ENCODE results near the gene ZNF385A.

The ZNF385A gene

GRCh38 chr12:54423816-54424150, 39.2 kb upstream of the ZNF385A start:
- no peak overlapping the region for H3K4me3 ChIP-seq (ENCODE audit: low read length)
- H3K4me1 ChIP-seq (ENCODE audit: insufficient read depth, low read length), result peaks cover 24% of the 10 kb centered on the region
- H3K9me3 ChIP-seq (ENCODE audit: insufficient read depth, low read depth, low read length), result no peaks in the 10 kb centered on the region
- no peaks in the 10 kb centered on the region for H3K36me3 ChIP-seq (ENCODE audit: insufficient read depth, low read length)
- H3K27me3 ChIP-seq (ENCODE audit: insufficient read depth, low read length), result peaks cover 28% of the 10 kb centered on the region
- H3K27ac ChIP-seq (ENCODE audit: low read depth, low read length), result no peak overlapping the region
- WGBS, result 86% methylated on average over 5 of the region's 5 CpGs
- H3K9ac ChIP-seq (ENCODE audit: low read depth, low read length), result no peak overlapping the region

- H3K4me3 ChIP-seq (ENCODE audit: low read length), result no peak overlapping the region
- peaks cover 24% of the 10 kb centered on the region for H3K4me1 ChIP-seq (ENCODE audit: insufficient read depth, low read length)
- H3K36me3 ChIP-seq (ENCODE audit: insufficient read depth, low read length), result no peaks in the 10 kb centered on the region
- no peak overlapping the region for H3K9ac ChIP-seq (ENCODE audit: low read depth, low read length)
- 83% methylated on average over 2 of the region's 2 CpGs for WGBS
- H3K9me3 ChIP-seq (ENCODE audit: insufficient read depth, low read depth, low read length), result no peaks in the 10 kb centered on the region
- H3K27me3 ChIP-seq (ENCODE audit: insufficient read depth, low read length), result peaks cover 33% of the 10 kb centered on the region
- H3K27ac ChIP-seq (ENCODE audit: low read depth, low read length), result no peak overlapping the region
Observed at GRCh38 chr12:54421879-54422250, 37.3 kb upstream of the ZNF385A start.

GRCh38 chr12:54421175-54421878, 36.8 kb upstream of the ZNF385A start:
- WGBS, result 67% methylated on average over 4 of the region's 4 CpGs
- H3K36me3 ChIP-seq (ENCODE audit: insufficient read depth, low read length), result no peaks in the 10 kb centered on the region
- peaks cover 28% of the 10 kb centered on the region for H3K4me1 ChIP-seq (ENCODE audit: insufficient read depth, low read length)
- H3K27ac ChIP-seq (ENCODE audit: low read depth, low read length), result peak overlapping the region; percentile 63
- no peaks in the 10 kb centered on the region for H3K9me3 ChIP-seq (ENCODE audit: insufficient read depth, low read depth, low read length)
- H3K9ac ChIP-seq (ENCODE audit: low read depth, low read length), result 0 out of 2 replicates have a peak overlapping the region, but pooled peaks have one; percentile 38
- peaks cover 33% of the 10 kb centered on the region for H3K27me3 ChIP-seq (ENCODE audit: insufficient read depth, low read length)
- H3K4me3 ChIP-seq (ENCODE audit: low read length), result no peak overlapping the region

DNA sequence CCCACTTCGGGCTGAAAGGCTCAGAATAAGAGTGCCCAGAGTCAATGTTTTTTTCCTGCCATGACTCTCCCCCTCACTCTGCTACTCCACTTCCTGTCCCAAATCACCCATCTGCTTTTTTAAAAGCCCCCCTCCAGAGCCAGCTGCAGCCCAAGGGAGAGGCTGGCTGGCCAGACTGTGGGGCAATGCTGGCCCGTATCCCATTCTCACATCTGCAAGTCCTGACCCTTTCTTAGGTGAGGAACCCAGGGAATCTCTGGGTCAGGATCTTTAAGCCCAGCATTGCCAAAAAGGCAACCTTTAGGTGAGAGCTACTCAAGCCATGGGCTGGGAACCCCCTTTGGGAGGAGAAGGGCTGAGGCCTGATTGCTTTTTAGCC, 36.2 kb upstream of the ZNF385A start:
- no peaks in the 10 kb centered on the region for H3K36me3 ChIP-seq (ENCODE audit: insufficient read depth, low read length)
- H3K9me3 ChIP-seq (ENCODE audit: insufficient read depth, low read depth, low read length), result no peaks in the 10 kb centered on the region
- peaks cover 27% of the 10 kb centered on the region for H3K27me3 ChIP-seq (ENCODE audit: insufficient read depth, low read length)
- 25% methylated on average over 2 of the region's 2 CpGs for WGBS
- peak overlapping the region; percentile 12 for H3K4me3 ChIP-seq (ENCODE audit: low read length)
- H3K9ac ChIP-seq (ENCODE audit: low read depth, low read length), result 0 out of 2 replicates have a peak overlapping the region, but pooled peaks have one; percentile 38
- peaks cover 28% of the 10 kb centered on the region for H3K4me1 ChIP-seq (ENCODE audit: insufficient read depth, low read length)
- peak overlapping the region; percentile 63 for H3K27ac ChIP-seq (ENCODE audit: low read depth, low read length)

DNA sequence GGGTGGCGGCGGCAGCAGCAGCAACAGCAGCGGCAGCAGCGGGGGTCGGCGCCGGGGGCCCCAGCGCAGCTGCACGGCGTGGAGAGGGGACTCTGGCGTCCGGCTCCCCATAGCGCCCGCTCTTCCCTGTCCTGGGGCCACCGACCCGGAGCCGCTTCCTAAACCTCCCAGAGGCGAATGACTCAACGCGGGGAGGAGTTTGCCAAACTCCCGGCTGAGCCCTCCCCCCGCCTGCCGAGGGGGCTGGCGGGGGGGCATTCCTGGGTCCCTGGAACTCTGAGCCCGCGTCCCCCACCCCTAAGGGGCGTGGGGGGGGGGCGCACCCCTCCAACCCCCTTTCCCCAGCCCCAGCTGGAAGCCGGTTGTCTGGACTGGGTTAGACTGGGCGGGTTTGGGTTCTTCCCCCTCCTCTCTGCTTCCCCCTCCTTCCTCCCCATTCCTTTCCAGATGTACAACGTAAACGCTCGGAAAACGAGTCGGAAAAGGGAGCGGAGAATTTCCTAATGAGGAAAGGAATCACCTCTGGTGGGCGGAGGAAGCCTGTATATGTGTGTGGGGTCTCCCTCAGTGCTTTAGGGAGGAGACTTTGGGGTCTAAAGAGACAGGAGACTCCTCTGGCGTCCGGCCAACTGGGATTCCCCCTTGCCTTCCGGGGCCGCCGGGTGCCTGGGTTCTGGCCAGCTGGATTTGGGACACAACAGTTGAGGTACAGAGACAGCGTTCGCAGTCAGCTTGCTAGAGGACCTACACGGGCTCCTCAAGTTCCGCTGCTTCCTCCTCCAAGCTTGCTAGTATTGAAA, 34.8 kb upstream of the ZNF385A start, which contains the start of gene ITGA5:
ITGA5 (minus strand) TSS at position 179 of the 800 bp plus-strand sequence; CDS start at position 111, 68 bp downstream.
- peak within 1 kb of the TSS; percentile 61 for H3K27ac ChIP-seq (ENCODE audit: low read depth, low read length)
- H3K36me3 ChIP-seq (ENCODE audit: insufficient read depth, low read length), result no peaks in the 10 kb centered on the region
- peak within 1 kb of the TSS; percentile 66 for H3K9ac ChIP-seq (ENCODE audit: low read depth, low read length)
- no peaks in the 10 kb centered on the region for H3K9me3 ChIP-seq (ENCODE audit: insufficient read depth, low read depth, low read length)
- H3K4me1 ChIP-seq (ENCODE audit: insufficient read depth, low read length), result peaks cover 28% of the 10 kb centered on the region
- H3K4me3 ChIP-seq (ENCODE audit: low read length), result peak within 1 kb of the TSS; percentile 86
- WGBS, result 5% methylated on average over 41 of the region's 46 CpGs
- H3K27me3 ChIP-seq (ENCODE audit: insufficient read depth, low read length), result peaks cover 23% of the 10 kb centered on the region

- Histone ChIP-seq H3K27me3 (ENCODE audit: insufficient read depth, low read length) (peaks cover 23% of the 10 kb centered on the region), H3K4me1 (ENCODE audit: insufficient read depth, low read length) (peaks cover 28% of the 10 kb centered on the region), H3K4me3 (ENCODE audit: low read length) (peak overlapping the region; percentile 86), H3K27ac (ENCODE audit: low read depth, low read length) (peak overlapping the region; percentile 61), H3K9me3 (ENCODE audit: insufficient read depth, low read depth, low read length) (no peaks in the 10 kb centered on the region), H3K9ac (ENCODE audit: low read depth, low read length) (peak overlapping the region; percentile 66), H3K36me3 (ENCODE audit: insufficient read depth, low read length) (no peaks in the 10 kb centered on the region)
- WGBS, result under 1% methylated on average over 35 of the region's 35 CpGs
Observed at GRCh38 chr12:54418441-54419087, 34.0 kb upstream of the ZNF385A start.

DNA sequence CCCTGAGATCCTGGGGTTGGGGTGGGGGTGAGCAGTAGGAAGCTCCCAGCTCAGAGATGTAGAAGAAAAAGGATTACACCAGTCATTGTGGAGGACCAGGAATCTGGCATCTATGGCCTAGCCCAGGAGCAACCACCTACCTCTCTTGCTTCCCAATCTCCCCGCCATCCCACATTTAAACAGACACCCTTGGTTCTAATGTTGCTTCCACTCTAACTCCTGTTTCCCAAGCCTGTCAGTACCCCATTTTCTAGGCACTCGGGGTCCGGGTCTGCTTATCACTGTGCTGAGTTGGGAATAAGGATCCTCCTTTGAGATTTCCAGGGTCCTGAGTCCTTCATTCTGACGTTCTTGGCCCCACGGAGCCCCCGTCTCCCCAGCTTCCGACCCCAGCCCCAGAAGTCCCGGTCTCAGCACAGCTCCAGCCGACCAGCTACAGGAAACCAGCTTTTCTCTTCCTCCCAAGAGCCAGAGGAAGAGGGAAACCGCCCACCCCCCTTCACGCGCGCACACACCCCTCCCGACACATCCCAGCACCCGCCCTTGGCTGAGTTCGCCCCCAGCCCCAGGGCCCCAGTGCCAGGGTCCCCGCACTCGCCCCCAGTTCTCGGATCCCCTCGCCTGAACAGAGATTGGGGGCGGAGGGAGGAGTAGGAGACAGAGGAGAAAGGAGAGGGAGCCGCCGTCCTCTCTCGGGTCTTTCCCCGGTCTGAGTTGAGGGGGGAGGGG, 33.3 kb upstream of the ZNF385A start:
- no peaks in the 10 kb centered on the region for H3K9me3 ChIP-seq (ENCODE audit: insufficient read depth, low read depth, low read length)
- H3K36me3 ChIP-seq (ENCODE audit: insufficient read depth, low read length), result no peaks in the 10 kb centered on the region
- H3K27me3 ChIP-seq (ENCODE audit: insufficient read depth, low read length), result peaks cover 18% of the 10 kb centered on the region
- H3K9ac ChIP-seq (ENCODE audit: low read depth, low read length), result peak overlapping the region; percentile 66
- no peak overlapping the region for H3K27ac ChIP-seq (ENCODE audit: low read depth, low read length)
- H3K4me3 ChIP-seq (ENCODE audit: low read length), result peak overlapping the region; percentile 86
- whole genome bisulfite sequencing, result 8% methylated on average over 16 of the region's 25 CpGs
- H3K4me1 ChIP-seq (ENCODE audit: insufficient read depth, low read length), result peaks cover 28% of the 10 kb centered on the region

GRCh38 chr12:54416687-54417603, 32.4 kb upstream of the ZNF385A start:
- no peak overlapping the region for H3K9ac ChIP-seq (ENCODE audit: low read depth, low read length)
- no peak overlapping the region for H3K27ac ChIP-seq (ENCODE audit: low read depth, low read length)
- H3K4me3 ChIP-seq (ENCODE audit: low read length), result peak overlapping the region; percentile 86
- no peaks in the 10 kb centered on the region for H3K9me3 ChIP-seq (ENCODE audit: insufficient read depth, low read depth, low read length)
- H3K27me3 ChIP-seq (ENCODE audit: insufficient read depth, low read length), result peaks cover 14% of the 10 kb centered on the region
- peaks cover 28% of the 10 kb centered on the region for H3K4me1 ChIP-seq (ENCODE audit: insufficient read depth, low read length)
- no peaks in the 10 kb centered on the region for H3K36me3 ChIP-seq (ENCODE audit: insufficient read depth, low read length)
- 77% methylated on average over 4 of the region's 5 CpGs for WGBS

- H3K27ac ChIP-seq (ENCODE audit: low read depth, low read length), result no peak overlapping the region
- H3K9me3 ChIP-seq (ENCODE audit: insufficient read depth, low read depth, low read length), result no peaks in the 10 kb centered on the region
- peaks cover 7% of the 10 kb centered on the region; the same call in 1 of the 2 replicates for H3K27me3 ChIP-seq (ENCODE audit: insufficient read depth, low read length)
- H3K36me3 ChIP-seq (ENCODE audit: insufficient read depth, low read length), result peaks cover 7% of the 10 kb centered on the region; the same call in 1 of the 2 replicates
- H3K4me3 ChIP-seq (ENCODE audit: low read length), result no peak overlapping the region
- H3K4me1 ChIP-seq (ENCODE audit: insufficient read depth, low read length), result peaks cover 16% of the 10 kb centered on the region
- WGBS, result 87% methylated on average over 4 of the region's 4 CpGs
- no peak overlapping the region for H3K9ac ChIP-seq (ENCODE audit: low read depth, low read length)
Observed at GRCh38 chr12:54415221-54415929, 30.8 kb upstream of the ZNF385A start.

Measured in HUES64 (cell line).